H1 (cell line): ENCODE data around the gene FGF18. TPM values are rescaled to one million over a fixed set of nuclear protein-coding genes. Genes with fewer than 3 reads are reported as not detected.

Source experiments
- ATF2 ChIP-seq: IDR thresholded peaks from 2 replicates; pipeline ENCODE4 v1.6.1; 2012; ENCODE audit warnings: low read length, inconsistent platforms
- polyA plus RNA-seq, 7 experiments: library from polyadenylated mRNA; depleted of rRNA in 3 of 7; stranded (reverse) in 5 of 7; unstranded in 2 of 7; fragments of >200 nt in 5 of 7; fragments of 200-250 nt in 2 of 7; gene quantifications; 1 replicate in 5 of 7; 2 replicates in 1 of 7; 4 replicates in 1 of 7; pipeline versions ENCODE4 v1.2.1 to v1.2.3, GENCODE V29; 2011 to 2013; ENCODE audit warnings: missing spikeins in 2 of 7, mixed read lengths in 2 of 7
- total RNA-seq: library from RNA; stranded (reverse); fragmentation: NEBNext Ultra II Directional; extraction: Animal tissue kit (Norgen Biotek cat#: 25700); gene quantifications from 2 replicates; pipeline ENCODE4 v1.2.1, GENCODE V29; 2021

The FGF18 gene
- total and polyA plus RNA-seq, 2 of the 8 experiments (the other 6 are each of a cell fraction or from before 2014, with no cell fraction given) = 0.54 to 1.3 TPM

DNA sequence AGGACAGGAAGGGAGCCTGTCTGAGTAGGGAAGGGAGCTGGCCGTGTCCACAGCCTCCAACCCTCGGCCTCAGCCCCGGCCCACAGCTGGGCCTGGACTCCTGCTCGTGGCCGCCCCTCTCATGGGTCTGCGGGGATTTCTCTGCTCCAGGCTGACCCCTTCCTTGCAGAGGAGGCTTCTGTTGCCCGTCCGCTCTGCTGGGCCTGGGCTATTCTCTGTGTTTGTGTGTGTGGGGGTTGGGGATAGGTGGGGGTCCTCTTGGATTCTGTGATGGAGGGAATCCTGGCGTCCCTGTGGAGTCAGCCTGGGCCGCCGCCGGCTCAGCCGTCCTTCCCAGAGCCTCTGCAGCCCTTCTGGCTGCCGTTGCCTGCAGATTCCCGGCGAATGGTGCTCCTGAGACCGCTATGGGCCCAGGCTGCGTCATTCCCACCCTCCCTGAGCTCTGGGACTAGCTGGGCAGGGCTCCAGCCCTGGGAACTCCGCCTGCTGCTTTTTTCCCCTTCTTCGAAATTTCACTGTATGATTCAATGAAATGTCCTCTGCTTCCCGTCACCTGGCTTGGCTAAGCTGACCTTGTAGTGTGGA is 64.2 kb downstream of the FGF18 start (continued):
- no peak for TF ChIP-seq ATF2
